Astrocyte of the cerebellum (primary cell): ENCODE measurements around the gene VGLL4.
"Not testable (repeated sequence)": the region's sequence is repeated elsewhere in the genome, so short reads cannot be mapped to it uniquely, and the experiment has no call there.

ENCODE experiments used
- DNase-seq: peaks from one replicate; pipeline ENCODE4 v3.0.0-alpha.2; 2011; ENCODE audit warnings: low read depth
- H3K4me3 ChIP-seq: 2 replicates; pipeline ENCODE4 v1.5.1; 2011; ENCODE audit warnings: mild to moderate bottlenecking, low read depth, low read length, moderate library complexity
- in situ Hi-C: cut with HindIII; loops from 2 replicates; pipeline ENCODE4 v1.10.0; 2017; ENCODE audit warnings: low sequenced_read_pairs
- TF ChIP-seq, protein P1 (sequence below): IDR thresholded peaks from 2 replicates; pipeline ENCODE4 v1.5.1; 2012; ENCODE audit warnings: low read length, low read depth, moderate library complexity, mild to moderate bottlenecking; ENCODE audit errors: missing control alignments

The VGLL4 gene

DNA sequence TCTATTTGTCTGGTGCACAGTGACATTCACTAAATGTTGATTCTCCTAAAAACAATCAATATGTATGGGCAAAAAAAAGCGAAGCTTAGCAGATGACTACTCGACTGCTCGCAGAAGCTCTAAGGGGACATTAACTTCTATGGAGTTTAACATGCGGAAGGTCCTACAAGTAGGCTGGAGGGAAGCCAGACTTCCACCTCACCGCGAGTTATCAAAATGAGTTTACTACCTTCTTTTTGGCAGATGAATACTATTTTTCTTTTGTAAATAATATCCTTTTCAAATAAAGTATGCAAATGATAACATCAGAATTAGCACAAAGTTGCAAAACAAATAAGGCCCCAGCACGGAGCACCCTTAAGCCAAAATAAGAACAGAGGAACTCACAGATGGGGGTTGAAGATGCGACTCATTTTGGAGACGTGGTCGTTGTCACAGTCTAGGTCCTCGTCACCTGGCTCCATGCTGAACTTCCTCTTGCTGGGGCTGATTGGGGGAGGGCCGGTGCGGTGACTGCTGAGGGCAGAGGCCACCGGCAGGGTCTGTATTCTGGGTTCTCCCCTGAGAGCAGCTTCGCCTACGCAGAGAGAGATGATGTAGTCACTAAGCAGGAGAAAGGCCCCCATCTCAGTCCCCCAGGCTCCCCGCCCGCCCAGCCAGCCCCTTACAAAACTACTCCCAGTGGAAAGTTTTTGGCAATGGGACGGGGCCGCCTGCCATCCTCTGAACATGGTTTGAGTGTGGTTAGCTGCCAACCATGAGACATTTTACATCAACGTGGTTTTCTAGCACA is 42.1 kb downstream of the VGLL4 start:
- in situ Hi-C loops, result loop anchor here (5.0 kb wide), 1 partner anchor 36 kb away; no protein-coding TSS in a partner anchor
- no peak for DNase-seq
- H3K4me3 ChIP-seq, result no peak overlapping the region
- TF ChIP-seq, protein P1, sequence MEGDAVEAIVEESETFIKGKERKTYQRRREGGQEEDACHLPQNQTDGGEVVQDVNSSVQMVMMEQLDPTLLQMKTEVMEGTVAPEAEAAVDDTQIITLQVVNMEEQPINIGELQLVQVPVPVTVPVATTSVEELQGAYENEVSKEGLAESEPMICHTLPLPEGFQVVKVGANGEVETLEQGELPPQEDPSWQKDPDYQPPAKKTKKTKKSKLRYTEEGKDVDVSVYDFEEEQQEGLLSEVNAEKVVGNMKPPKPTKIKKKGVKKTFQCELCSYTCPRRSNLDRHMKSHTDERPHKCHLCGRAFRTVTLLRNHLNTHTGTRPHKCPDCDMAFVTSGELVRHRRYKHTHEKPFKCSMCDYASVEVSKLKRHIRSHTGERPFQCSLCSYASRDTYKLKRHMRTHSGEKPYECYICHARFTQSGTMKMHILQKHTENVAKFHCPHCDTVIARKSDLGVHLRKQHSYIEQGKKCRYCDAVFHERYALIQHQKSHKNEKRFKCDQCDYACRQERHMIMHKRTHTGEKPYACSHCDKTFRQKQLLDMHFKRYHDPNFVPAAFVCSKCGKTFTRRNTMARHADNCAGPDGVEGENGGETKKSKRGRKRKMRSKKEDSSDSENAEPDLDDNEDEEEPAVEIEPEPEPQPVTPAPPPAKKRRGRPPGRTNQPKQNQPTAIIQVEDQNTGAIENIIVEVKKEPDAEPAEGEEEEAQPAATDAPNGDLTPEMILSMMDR, result no peak

DNA sequence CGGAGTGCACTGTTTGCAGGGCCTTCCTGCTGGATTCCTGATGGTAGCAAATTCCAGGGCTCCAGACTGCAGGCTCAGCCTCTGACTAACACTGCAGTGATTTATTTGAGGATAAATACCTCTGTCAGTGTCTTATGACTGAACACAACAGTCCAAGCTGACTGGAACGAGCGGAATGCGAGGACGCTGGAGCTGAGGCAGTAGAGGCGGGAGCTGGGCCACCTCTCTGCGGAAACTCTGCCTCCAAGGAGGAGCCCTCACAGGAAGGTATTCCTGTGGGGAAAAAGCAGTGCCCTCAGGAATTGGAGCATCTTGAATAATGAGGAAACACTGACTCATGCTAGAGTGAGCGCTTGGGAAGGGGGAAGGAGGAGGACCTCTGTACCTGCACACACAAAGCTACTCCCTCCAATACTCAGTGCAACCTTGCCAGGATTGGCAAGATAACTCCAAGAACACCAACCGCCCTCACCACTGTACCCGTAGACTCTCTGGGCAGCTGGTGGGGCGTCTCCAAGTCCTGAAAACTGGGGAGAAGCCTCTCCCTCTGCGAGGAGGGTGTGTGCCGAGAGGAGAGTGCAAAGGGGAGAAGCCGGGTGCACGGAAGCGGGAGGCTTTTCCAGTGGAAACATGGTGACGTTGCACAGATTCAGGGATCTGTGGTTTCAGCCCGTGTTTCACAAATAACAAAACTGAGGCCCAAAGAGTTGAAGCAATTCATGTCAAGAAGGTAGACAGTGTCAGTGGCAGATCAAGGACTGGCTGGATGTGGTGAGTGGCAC is 43.0 kb downstream of the VGLL4 start:
- in situ Hi-C loops, result loop anchor here (5.0 kb wide), 1 partner anchor 37 kb away; no protein-coding TSS in a partner anchor
- no peak overlapping the region for H3K4me3 ChIP-seq
- DNase-seq, result peak; percentile 98
- TF ChIP-seq, protein P1, result no peak

DNA sequence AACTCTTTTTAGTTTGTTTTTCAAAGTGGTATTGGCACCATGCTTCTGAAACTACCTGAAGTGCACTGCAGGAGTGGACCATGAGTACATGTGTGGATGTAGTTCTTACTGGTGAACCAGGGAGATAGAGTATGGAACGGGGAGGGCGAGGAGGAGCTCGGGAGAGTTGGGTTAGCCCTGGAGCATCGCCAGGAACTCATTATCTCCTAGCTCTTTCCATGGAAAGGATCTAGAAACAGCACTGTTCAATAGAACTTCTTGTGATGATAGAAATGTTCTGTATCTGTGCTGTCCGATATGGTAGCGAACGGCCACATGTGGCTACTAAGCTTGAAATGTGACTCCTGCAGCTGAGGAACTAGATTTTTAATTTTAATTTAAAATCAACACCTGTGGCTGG is 47.3 kb downstream of the VGLL4 start:
- TF ChIP-seq, protein P1, result no peak
- no peak for DNase-seq
- in situ Hi-C loops, result no loop called here
- no peak overlapping the region for H3K4me3 ChIP-seq

DNA sequence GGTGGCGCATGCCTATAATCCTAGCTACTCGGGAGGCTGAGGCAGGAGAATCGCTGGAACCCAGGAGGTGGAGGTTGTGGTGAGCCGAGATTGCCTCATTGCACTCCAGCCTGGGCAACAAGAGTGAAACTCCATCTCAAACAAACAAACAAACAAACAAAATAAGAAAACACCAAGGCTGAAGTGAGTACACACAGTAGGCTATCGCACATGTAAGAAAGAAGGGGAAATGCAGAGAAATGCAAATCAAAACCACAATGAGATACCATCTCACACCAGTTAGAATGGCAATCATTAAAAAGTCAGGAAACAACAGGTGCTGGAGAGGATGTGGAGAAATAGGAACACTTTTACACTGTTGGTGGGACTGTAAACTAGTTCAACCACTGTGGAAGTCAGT is 48.7 kb downstream of the VGLL4 start:
- H3K4me3 ChIP-seq, in situ Hi-C loops, DNase-seq: not testable (repeated sequence)

DNA sequence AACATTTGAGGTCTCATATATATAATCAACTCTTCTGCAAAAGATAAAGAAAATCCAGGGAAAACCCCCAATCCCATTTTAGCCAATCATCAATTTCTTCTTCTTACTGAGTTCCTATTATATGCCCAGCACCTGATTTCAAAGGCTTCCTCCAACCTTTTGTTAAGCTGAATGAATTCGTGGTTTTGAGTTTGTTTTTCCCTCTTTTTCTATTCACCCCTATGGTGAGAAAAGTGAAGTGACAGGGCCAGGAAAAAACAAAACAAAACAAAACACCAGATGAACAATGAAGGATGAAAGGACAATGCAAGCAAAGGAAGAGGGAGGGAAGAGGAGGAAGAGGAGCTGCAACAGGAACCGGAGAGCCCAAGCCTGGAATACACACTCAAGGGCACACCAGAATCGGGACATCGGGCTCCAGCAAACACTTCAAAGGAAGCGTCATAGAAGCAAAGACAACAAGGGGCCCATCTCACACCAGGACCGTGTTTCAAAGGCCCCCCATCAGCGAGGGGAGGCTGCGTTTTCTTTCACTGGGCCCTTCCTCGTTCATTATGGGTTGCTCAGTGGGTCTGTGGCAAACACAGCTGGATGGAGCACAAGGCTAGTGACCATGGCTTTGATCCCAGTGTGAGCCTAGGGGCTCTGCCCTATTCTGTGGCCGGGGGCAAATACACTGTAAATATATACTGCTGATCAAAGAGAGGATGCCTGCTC is 50.2 kb downstream of the VGLL4 start:
- no peak overlapping the region for H3K4me3 ChIP-seq
- in situ Hi-C loops, result no loop called here
- DNase-seq, result no peak
- TF ChIP-seq, protein P1, result no peak

DNA sequence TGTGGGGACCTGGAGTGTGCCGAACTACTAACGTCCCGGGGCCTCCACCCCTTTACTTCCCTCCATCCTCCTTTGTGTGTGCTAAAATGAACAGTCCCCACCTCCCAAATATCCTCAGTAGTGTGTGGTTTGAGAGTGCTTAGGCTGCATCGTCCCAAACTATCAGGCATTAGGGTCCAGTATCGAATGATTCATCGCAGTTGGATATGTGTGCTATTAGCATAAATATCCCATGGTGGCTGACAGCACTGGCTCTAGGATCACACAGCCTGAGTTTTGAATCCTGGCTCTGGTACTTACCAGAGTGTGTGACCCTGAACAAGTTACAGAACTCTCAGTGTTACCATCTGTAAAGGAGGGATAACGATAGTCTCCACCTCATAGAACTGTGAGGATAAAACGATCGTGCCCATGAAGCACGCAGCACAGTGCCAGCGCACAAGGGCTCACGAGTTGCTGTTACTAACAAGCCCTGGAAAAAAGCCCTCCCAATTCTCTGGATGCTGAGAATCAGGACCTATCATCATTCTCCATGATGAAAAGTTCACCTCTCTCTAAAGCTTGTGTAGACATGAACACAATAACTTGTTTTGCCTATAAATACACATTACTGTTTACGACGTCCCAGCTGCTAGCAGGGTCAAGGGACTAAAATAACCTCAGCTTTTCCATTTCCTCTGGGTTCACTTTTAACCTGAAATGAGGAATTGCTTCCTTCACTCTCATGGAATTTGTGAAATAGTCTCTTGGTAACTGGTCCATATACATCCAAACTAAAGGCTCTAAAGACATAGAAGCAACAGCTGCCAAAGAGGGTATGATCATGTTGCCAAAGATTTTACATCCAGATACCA is 51.0 kb downstream of the VGLL4 start:
- in situ Hi-C loops, result no loop called here
- no peak overlapping the region for H3K4me3 ChIP-seq
- TF ChIP-seq, protein P1, result no peak
- no peak for DNase-seq
